Brain microvascular endothelial cell (primary cell): ENCODE data around the gene CSTF2T.

Experiments used
- DNase-seq: peaks from one replicate; pipeline ENCODE4 v3.0.0-alpha.2; 2020
- H3K27ac ChIP-seq: fragments of 250-450 bp; sonication (Bioruptor Pico); 2 replicates; pipeline ENCODE4 v1.5.1; 2020; ENCODE audit warnings: mild to moderate bottlenecking, moderate library complexity
- H3K27me3 ChIP-seq: fragments of 250-450 bp; sonication (Bioruptor Pico); replicated peaks from 2 replicates; pipeline ENCODE4 v1.5.1; 2020; ENCODE audit warnings: mild to moderate bottlenecking
- H3K36me3 ChIP-seq: fragments of 250-450 bp; sonication (Bioruptor Pico); replicated peaks from 2 replicates; pipeline ENCODE4 v1.5.1; 2020; ENCODE audit warnings: mild to moderate bottlenecking
- H3K4me3 ChIP-seq: 2 replicates; pipeline ENCODE4 v1.5.1; 2011; ENCODE audit warnings: low read depth, mild to moderate bottlenecking, control low read depth, low read length, moderate library complexity
- CTCF ChIP-seq: IDR thresholded peaks from 2 replicates; pipeline ENCODE4 v1.5.1; 2011; ENCODE audit warnings: low read depth, mild to moderate bottlenecking, moderate library complexity, low read length, control low read depth, inconsistent platforms; ENCODE audit errors: missing control alignments
- in situ Hi-C: cut with HindIII; loops from 2 replicates; pipeline ENCODE4 v1.10.0; 2017; ENCODE audit warnings: low sequenced_read_pairs, low pct_ligation_motif_present

Gene CSTF2T

GRCh38 chr10:51711519-51711891, 12.1 kb upstream of the CSTF2T start:
- no peak for TF ChIP-seq CTCF
- Histone ChIP-seq H3K36me3 (no peaks in the 10 kb centered on the region), H3K27ac (no peak overlapping the region), H3K27me3 (no peaks in the 10 kb centered on the region), H3K4me3 (no peak overlapping the region)
- DNase-seq: no peak
- in situ Hi-C loops: no loop called here

DNA sequence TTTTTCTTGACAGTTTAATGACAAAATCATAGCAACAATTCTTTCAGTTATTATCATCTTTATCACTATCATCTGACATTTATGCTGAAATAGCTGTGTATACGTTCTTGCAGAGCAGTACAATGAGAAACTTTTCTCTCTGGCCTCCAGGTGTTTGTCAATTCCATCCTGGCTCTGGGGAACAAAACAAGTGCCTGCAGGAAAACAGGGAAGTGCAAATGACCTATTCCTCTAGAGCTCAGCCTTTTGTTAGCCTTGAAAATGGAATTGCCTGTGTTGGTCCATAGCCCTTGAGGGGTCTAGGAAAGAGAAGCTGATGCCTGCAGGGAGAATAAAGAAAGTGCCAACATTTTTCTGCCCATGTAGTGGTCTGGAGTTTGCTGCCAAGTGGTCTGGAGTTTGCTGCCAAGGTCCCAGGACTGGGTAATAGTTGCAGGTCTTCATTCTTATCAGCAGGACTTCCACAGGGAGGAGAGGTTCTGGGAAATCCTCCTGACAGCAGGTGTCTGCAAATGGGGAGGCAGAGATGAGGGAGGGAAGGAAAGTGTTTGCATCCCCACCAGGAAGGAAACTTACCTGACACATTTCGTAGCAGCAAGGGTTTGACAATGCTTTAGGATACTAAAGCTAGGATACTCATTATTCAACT, 10.1 kb upstream of the CSTF2T start:
- in situ Hi-C loops: no loop called here
- Histone ChIP-seq H3K4me3 (no peak overlapping the region), H3K27me3 (no peaks in the 10 kb centered on the region), H3K36me3 (no peaks in the 10 kb centered on the region), H3K27ac (no peak overlapping the region)
- TF ChIP-seq CTCF: no peak
- no peak for DNase-seq

GRCh38 chr10:51708609-51709008, 9.2 kb upstream of the CSTF2T start:
- H3K36me3 ChIP-seq: no peaks in the 10 kb centered on the region
- no peak for DNase-seq
- no peak overlapping the region for H3K27ac ChIP-seq
- in situ Hi-C loops: no loop called here
- TF ChIP-seq CTCF: no peak
- H3K27me3 ChIP-seq: no peaks in the 10 kb centered on the region
- no peak overlapping the region for H3K4me3 ChIP-seq

DNA sequence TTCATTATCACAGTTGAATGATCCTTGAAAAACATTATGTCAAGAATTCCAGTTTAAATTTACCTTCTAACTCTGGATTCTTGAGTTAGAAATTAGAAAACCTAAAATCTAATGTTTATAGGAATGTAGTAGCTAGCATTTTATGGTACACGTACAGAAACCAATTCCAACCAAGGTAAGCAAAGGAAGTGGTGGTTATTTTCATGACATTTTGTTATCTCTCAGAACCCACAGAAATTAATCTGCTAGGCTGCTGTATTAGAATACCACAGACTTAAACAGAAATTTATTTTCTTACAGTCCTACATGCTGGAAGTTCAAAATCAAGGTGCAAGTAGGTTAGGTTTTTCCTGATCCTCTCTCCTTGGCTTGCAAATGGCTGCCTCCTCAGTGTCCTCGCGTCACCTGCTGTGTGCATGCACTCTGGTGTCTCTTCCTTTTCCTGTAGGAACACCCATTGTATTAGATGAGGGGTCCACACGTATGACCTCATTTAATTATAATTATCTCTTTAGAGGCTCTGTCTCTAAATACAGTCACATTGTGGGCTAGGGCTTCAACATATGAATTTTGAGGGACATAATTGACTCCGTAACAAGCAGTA, 8.5 kb upstream of the CSTF2T start:
- no peak for DNase-seq
- Histone ChIP-seq H3K36me3 (no peaks in the 10 kb centered on the region), H3K27ac (no peak overlapping the region), H3K4me3 (no peak overlapping the region), H3K27me3 (no peaks in the 10 kb centered on the region)
- in situ Hi-C loops: no loop called here
- no peak for TF ChIP-seq CTCF

- no peak for DNase-seq
- no peaks in the 10 kb centered on the region for H3K36me3 ChIP-seq
- in situ Hi-C loops: no loop called here
- TF ChIP-seq CTCF: no peak
- H3K4me3 ChIP-seq: no peak overlapping the region
- no peaks in the 10 kb centered on the region for H3K27me3 ChIP-seq
- H3K27ac ChIP-seq: no peak overlapping the region
These were observed 8.0 kb upstream of the CSTF2T start for GRCh38 chr10:51707392-51707791.

- in situ Hi-C loops: no loop called here
- Histone ChIP-seq H3K27ac (no peak overlapping the region), H3K4me3 (no peak overlapping the region), H3K27me3 (no peaks in the 10 kb centered on the region), H3K36me3 (no peaks in the 10 kb centered on the region)
- no peak for DNase-seq
- no peak for TF ChIP-seq CTCF
These were observed 6.8 kb upstream of the CSTF2T start for GRCh38 chr10:51706225-51706624.
